Stimulated activated CD4-positive, alpha-beta T cell treated with anti-CD3 and anti-CD28 coated beads, Interleukin-15, amount 100 ng/mL, for 24 hours (primary cell): ENCODE results near the gene CNGA1.

ENCODE experiments used
- DNase-seq: peaks from one replicate; pipeline ENCODE4 v3.0.0-alpha.2; 2020

CNGA1 gene

GRCh38 chr4:48016141-48017107 lies at the start of gene CNGA1, which contains the start of gene NIPAL1:
Gene CNGA1 (minus strand): TSS chr4:48016681. CDS start chr4:47952689, 63,992 bp downstream.
Gene NIPAL1 (plus strand): TSS chr4:48016772. CDS start chr4:48016840, 68 bp downstream.
- peak; percentile 88 for DNase-seq

GRCh38 chr4:48065587-48066052 lies 49.1 kb upstream of the CNGA1 start:
- DNase-seq, result no peak

- no peak for DNase-seq
These were observed 47.9 kb upstream of the CNGA1 start for GRCh38 chr4:48064349-48064748.

- DNase-seq, result no peak
These were observed 42.4 kb upstream of the CNGA1 start for GRCh38 chr4:48058617-48059530.

GRCh38 chr4:48051078-48051477 lies 34.6 kb upstream of the CNGA1 start:
- DNase-seq, result no peak

- DNase-seq, result no peak
These were observed 33.0 kb upstream of the CNGA1 start for GRCh38 chr4:48049483-48049882.

- no peak for DNase-seq
These were observed 31.4 kb upstream of the CNGA1 start for GRCh38 chr4:48047896-48048295.

GRCh38 chr4:48047421-48047844 lies 31.0 kb upstream of the CNGA1 start:
- peak; percentile 86 for DNase-seq

- DNase-seq, result peak; percentile 36
These were observed 29.6 kb upstream of the CNGA1 start for GRCh38 chr4:48046059-48046458.

- DNase-seq, result no peak
These were observed 27.8 kb upstream of the CNGA1 start for GRCh38 chr4:48044298-48044697.

GRCh38 chr4:48043504-48043903 lies 27.0 kb upstream of the CNGA1 start:
- DNase-seq, result no peak

GRCh38 chr4:48042979-48043461 lies 26.5 kb upstream of the CNGA1 start:
- no peak for DNase-seq

- peak; percentile 71 for DNase-seq
These were observed 25.2 kb upstream of the CNGA1 start for GRCh38 chr4:48041535-48042137.

GRCh38 chr4:48039561-48039960 lies 23.1 kb upstream of the CNGA1 start:
- DNase-seq, result no peak

- no peak for DNase-seq
These were observed 22.2 kb upstream of the CNGA1 start for GRCh38 chr4:48038666-48039065.

GRCh38 chr4:48037117-48037462 lies 20.6 kb upstream of the CNGA1 start:
- DNase-seq, result no peak

- no peak for DNase-seq
These were observed 19.5 kb upstream of the CNGA1 start for GRCh38 chr4:48035952-48036351.

GRCh38 chr4:48033825-48034413 lies 17.4 kb upstream of the CNGA1 start:
- peak; percentile 75 for DNase-seq

- DNase-seq, result no peak
These were observed 16.9 kb upstream of the CNGA1 start for GRCh38 chr4:48033412-48033811.

- DNase-seq, result no peak
These were observed 16.2 kb upstream of the CNGA1 start for GRCh38 chr4:48032721-48033120.

GRCh38 chr4:48031802-48032525 lies 15.5 kb upstream of the CNGA1 start:
- DNase-seq, result no peak

- DNase-seq, result no peak
These were observed 14.0 kb upstream of the CNGA1 start for GRCh38 chr4:48030470-48030869.
